M059J (cell line): ENCODE results near the gene ACY1. TPM values are rescaled to one million over a fixed set of nuclear protein-coding genes. Genes with fewer than 3 reads are reported as not detected.

Experiments used
- DNase-seq: peaks from one replicate; pipeline ENCODE4 v3.0.0-alpha.2; 2012; ENCODE audit warnings: low read depth
- total RNA-seq: library from RNA; depleted of rRNA; stranded (reverse); fragments of >200 nt; shearing (Covaris generic); gene quantifications from 2 replicates; pipeline ENCODE4 v1.2.3, GENCODE V29; 2014

Gene ACY1
- total RNA-seq, 1 experiment from 2014 or later: 29.4 TPM

DNA sequence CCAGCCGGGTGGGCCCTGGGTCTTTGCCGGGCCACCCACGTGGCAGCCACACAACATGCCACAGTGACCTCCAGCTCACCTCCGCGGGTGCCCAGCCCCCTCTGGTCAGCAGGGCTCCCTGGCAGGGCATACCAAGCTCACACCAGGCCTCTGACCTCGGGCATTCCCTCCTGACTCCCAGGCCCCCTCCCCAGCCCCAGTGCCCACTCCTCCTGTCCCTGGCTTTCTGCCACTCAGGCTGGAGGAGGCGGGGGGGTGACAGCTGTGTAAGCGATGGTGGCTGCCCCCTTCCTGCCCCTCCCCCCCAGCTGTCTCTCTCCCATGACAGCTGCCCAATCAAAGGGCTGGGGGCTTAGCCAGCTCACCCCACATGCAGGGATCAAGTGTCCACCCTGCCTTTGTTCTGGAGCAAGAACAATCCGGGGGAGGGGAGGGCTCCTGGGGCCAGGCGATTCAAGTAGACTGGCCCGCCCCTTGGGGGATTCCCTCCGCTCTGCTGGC, 19.3 kb upstream of the ACY1 start:
- DNase-seq: no peak

DNA sequence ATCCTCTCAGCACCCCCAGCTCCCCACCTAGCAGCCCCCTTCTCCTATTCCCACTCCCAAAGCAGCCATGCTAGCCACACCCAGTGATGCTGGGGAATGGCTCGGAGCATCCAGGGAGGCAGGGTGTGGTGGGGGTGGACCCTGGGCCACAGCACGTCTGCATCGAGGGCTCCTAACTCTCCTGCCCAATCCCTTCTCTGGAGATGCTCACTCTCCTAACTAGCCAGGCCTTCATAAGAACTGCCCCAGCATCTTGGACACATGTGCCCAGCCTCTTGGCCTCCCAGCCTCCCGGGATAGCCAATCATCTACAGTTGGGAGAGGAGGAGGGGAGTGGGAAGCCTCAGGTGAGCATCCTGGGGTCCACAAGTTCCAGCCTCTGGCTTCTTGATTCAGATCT, 18.8 kb upstream of the ACY1 start:
- no peak for DNase-seq

- DNase-seq: no peak
Measured at GRCh38 chr3:51966016-51966415, 17.3 kb upstream of the ACY1 start.

DNA sequence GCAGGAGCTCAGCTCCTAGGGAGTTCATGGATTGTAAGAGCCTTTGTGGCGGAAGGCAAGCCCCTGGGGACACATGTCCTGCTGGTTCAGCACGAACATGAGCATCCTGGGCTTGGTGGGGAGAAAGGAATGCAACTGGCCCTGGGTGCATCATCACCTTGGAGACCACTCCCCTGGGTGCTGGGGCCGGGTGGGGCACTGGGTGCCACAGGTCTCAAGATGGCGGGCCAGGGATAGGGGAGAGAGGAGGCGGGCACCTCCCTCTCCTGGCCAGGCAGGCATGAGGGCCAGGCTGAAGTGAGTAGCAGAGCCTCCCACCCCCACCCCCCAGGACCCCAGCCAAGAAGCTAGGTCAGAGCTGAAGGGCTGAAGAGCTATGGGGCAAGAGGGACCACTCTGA, 16.8 kb upstream of the ACY1 start:
- DNase-seq: no peak

GRCh38 chr3:51966922-51967383, 16.4 kb upstream of the ACY1 start:
- DNase-seq: no peak

DNA sequence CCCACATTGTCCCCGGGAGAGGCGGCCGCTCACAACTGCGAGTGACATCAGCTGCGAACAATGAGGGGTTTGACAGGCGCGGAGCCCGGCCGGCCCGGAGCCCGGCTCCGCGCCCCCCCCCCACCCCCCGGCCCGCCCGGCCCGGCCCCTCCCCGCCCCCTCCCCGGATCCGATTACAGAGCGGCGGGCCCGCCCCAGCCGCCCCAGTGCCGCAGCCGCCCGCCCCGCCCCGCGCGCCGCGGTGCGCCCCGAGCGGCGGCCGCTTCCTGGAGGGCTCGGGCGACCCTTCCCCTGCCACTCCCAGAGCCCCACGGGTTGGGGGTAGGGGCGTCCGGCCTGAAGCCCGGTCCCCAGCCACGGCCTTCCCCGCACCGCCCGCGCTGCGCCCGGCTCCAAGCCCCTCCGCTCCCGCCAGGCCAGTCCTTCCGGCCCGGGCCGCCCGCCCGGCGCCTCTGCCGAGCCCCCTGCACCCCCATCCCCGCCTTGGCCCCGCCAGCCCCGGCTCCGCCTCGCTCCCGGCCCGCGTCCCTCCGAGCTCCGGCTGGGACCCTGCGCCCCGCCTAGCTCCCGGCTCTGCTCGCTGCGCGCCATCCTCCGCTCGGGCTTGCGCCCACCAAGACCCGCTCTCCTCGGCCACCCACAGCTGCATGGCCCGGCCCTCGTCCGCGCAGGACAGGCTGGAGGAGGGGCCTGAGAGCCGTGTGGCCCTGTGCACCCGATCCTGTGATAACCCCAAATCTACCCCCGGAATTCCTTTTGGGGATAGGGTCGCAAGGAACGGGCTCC, 15.8 kb upstream of the ACY1 start, which contains the start of gene PCBP4:
Gene PCBP4, minus strand, starts transcription at position 71 of the 786 bp plus-strand sequence. CDS start 6,214 bp downstream, outside the sequence.
- peak; percentile 53 for DNase-seq

DNA sequence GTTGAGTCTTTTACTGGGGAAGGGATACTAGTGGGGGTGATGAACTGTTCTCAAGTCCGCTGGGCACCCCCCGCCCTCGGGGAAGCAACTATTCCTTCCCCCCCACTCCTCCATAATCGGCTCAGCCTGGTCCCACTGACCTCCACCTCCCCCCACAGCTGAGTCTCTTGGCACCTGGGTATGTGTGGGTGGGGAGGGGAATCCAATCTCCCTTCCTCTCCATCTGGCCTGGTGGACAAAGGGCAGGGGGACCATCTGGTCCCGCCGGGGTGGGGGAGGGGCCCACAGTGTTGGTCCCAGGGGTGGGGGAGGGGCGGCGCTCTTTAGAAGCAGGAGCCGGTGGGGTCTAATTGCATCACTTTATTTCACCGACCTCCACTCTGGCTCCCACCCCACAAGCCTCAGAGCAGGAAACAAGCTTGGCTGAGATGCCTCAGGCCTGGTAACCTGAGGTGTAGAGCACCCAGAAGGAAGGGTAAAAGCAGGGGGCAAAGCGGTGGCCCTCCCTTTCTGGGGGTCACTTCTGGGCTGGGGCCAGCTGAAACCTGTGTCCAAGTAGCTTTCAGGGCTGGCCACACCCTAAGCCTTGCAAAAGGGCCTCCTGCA, 15.1 kb upstream of the ACY1 start:
- no peak for DNase-seq

DNA sequence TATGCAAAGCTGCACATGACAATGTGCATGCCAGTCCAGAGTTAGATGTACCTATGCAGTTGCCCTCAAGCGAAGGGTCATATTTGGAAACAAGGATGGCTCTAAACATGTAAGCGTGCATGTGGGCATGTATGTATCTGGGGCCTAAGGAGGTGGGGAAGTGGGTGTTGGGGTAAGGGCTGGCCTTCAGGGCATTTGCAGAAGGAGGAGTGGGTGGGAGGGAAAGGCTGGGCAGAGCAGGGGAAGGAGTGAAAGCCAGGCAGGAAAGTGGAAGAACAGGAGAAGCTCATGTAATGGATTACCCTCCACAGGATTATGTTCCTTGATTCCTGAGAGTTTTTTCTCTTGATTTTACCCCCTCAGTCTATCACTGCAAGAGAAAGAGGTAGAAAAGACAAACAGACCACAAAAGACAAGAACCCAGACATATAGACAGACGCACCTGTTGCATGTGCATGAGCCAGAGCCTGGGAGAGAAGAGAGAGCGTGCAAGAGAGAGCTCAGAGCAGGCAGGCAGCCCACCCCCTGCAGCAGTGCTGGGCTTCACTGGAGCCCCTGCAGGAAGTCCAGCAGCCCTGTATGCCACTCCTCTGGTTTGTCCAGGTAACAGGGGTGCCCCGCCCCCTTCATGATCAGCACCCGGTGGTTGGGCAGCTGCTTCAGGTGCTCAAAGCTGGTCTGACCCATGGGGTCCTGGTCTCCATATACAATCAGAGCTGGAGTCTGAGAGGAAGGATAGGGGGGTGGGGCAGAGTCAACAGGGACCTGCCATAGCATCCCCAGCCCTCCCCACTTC, 14.3 kb upstream of the ACY1 start:
- no peak for DNase-seq

DNA sequence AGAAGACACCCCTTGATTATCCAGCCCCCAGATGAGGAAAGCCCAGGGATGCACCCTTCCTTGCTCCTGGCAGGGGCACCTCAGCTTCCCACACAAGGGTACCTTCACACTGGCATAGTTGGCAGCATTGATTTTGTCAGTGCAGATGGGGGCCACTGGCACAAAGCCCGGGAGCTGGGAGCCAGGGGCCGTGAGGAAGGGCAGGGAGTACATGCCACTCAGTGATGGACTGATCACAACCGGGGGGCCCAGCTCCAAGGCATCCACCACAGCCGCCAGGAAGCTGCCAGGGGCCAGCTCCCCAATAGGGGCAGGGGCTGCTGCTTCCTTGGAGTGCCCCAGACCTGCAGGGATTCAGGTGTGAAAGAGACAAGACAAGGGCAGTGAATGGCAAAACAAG, 13.5 kb upstream of the ACY1 start:
- DNase-seq: no peak

DNA sequence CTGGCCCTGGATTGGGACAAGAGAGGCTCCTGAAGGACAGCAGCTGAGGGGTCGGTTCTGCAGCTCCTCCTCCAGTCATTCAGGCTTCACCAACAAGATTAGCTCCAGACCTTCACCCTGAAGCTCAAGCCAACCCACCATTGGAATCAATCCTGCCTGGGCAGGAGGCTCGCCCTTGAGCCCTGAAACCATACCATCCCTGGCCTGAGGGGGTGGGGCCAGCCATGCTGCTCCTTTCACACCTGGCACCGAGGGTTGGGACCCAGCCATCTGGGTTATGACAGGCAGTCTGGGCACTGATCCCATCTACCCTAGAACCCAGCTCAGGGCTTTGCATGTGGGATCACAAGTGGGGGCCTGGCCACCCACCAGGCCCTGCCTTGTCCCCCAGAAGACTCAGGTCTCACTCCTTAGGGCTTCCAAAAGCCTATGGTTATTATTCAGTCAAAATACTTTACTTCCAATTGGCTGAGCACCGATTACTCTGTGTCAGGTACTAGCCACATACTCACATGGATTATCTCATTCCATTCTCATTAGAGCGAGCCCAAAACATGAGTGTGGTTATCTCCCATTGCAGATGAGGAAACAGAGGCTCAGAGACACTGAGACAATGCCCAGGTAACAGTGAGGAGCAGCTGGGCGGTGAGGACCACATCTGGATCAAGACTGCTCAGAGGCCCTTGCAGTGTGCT, 12.6 kb upstream of the ACY1 start:
- no peak for DNase-seq

DNA sequence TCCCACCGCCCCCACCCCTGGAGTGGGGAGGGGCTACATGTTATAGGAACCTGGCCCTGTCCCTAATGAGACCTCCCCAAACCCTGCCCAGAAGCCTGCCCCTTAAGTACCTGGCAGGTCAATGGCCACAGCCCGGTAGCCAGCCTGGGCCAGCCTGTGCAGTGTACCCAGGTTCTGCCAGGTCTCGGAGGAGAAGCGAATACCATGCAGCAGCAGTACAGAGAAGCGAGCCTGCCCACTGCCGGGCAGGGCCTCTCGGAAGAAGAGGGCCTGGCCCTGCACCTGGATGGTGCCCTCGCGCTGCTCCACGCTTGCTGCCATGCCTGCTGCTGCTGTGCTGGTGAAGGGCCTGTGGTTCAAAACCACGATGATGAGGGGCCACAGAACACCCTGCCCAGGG, 12.0 kb upstream of the ACY1 start:
- DNase-seq: no peak

GRCh38 chr3:51974277-51974962, 8.9 kb upstream of the ACY1 start:
- DNase-seq: no peak

DNA sequence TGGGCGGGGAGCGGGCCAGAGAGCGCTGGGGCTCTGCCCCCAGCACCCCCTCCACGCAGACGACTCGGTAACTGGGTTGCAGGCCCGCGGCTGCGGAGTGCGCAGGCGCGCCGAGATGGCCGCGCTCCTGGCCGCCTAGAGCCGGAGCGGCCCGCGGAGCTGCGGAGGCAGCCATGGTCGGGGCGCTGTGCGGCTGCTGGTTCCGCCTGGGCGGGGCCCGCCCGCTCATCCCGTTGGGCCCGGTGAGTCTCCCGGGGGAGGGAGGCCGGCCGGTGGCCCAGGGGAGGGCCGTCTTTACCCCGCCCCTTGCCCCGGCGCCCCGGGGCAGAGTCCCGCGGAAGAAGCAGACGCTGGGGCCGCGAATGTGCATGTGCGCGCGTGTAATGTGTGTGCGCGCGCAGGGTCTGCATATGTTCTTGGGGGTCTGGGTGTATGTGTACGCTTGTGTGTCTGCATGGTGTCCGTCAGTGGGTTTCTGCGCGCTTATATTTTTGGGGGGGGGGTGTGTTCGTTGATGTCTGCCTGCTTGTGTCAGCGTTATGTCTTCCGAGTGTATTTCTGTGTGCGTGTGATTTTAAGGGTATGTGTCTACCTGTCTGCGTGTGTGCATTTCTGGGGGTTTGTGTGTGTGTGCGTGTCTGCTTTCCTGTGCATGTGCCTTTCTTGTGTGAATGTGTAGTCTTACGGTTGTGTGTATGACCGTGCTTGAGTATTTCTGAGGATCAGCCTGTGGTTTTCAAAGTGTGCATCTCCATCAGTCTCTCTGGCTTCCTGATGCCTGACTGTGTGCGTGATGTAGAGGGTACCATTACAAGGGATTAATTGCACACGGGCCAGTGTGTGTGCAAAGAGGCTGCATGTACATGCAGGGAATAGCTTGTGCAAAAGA, 8.1 kb upstream of the ACY1 start, which contains the start of gene ABHD14A:
Gene ABHD14A, plus strand, starts transcription at position 102 of the 889 bp plus-strand sequence. Its CDS starts 72 bp downstream, at position 174.
- DNase-seq: peak; percentile 54

GRCh38 chr3:51975852-51976549, 7.3 kb upstream of the ACY1 start:
- DNase-seq: peak; percentile 43

GRCh38 chr3:51977446-51978142, 5.7 kb upstream of the ACY1 start:
- DNase-seq: no peak

DNA sequence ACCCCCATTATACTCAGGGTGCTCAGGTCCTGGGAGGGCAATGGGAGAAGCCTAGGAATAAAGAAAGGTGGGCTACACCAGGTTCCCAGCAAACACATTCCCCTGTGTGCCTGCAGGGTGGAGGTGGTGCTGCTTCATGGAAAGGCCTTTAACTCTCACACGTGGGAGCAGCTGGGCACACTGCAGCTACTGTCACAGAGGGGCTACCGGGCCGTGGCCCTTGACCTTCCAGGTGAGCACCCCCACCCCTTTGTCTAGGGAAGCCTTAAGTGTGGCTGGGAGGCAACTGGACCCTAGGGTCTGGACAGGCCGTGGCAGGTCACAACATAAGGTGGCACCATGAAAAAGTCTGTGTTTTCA, 5.2 kb upstream of the ACY1 start:
- DNase-seq: no peak

GRCh38 chr3:51980253-51980652, 3.1 kb upstream of the ACY1 start:
- no peak for DNase-seq

DNA sequence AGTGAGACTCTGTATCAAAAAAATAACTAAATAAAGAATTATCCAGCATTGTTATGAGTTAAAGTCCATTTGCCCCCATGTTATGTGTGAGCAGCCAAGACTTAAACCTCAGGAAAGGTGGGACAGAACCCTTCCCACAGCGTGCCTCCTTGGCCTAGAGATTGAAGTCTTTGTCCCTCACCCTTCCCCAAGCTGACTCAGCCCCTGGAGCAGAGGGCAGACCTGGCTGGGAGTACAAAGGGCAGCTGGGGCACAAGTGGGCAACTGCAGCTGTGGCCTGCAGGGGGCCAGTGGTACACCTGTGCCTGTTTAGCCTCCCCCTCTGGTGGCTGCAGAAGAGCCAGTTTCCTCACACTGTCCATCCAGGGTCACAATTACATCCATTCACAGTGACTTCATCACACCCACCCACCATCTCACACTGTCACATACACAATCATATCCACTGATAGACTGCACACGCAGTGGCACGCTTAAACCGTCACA, 940 bp upstream of the ACY1 start:
- peak; percentile 49 for DNase-seq
